ENCODE measurements around the gene ZNHIT2.

Gene ZNHIT2

DNA sequence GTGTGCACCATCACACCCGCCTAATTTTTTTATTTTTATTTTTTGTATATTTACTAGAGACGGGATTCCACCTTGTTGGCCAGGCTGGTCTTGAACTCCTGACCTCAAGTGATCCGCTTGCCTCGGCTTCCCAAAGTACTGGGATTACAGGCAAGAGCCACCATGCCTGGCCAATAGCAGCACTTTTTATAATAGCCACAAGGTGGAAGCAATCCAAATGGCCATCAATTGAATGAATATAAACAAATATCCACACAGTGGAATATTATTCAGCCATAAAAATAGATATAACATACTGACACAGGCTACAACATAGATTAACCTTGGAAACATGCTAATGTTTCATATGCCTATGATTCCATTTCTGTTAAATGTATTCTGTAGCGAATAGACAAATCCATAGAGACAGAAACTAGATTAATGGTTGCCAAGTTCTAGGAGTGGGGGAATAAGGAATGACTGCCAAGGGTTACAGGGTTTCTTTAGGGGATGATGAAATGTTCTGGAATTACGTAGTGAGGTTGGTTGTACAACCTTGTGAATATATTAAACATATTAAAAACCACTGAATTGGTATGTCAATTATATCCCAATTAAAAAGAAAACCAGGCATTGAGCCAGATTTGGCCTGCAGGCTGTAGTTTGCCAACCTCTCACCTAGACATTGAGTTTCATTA is 16.7 kb downstream of the ZNHIT2 start:
- no peak for DNase-seq

GRCh38 chr11:65096926-65097325 is 20.6 kb downstream of the ZNHIT2 start:
- DNase-seq: no peak

DNA sequence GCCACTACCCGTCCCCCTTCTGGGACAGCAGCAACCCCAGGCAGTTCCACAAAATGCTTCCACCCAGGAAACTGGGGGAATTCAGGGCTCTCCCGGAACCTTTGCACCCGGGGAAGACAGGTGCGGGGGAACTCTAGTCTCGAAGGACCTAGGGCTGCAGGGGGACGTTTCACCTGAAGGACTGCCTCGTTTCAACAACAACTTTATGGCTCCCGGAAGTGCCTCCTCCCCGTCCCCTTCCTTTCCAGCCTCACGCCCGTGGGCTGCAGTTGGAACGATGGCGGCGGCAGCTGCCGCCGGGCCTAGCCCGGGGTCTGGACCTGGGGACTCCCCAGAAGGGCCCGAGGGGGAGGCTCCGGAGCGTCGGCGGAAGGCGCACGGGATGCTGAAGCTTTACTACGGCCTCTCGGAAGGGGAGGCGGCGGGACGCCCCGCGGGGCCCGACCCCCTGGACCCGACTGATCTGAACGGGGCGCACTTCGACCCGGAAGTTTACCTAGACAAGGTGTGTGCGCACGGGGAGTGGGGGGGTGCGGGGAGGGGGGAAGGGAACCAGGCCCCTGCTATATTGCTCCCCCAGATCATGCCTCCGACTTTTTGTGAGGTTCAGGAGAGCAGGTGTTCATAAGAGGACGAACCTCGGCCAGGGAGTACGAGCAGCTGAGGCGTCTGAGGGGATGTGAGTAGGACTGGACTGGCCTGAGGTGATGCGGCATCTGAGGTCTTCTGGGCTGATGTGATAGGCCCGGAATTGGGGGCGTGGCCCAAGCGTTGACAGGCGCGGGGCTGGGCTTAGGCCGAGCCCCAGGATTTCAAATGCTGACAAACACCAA is 21.3 kb downstream of the ZNHIT2 start, which contains the start of gene VPS51:
VPS51 (plus strand) TSS at position 241 of the 833 bp plus-strand sequence; CDS start at position 278, 37 bp downstream.
- peak; percentile 90 for DNase-seq

DNA sequence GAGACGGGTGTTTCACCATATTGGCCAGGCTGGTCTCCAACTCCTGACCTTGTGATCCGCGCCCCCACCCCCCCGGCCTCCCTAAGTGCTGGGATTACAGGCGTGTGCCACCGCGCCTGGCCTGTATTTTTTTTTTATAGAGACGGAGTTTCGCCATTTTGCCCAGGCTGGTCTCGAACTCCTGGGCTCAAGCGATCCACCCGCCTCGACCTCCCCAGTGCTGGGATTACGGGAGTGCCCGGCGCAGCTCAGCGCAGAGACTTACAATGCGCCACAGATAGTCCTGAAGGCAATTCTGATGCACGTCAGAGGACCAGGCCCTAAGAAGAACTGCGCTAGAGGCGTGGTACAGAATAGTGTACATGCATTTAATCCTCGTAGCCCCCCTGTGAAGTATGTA is 22.1 kb downstream of the ZNHIT2 start:
- no peak for DNase-seq

DNA sequence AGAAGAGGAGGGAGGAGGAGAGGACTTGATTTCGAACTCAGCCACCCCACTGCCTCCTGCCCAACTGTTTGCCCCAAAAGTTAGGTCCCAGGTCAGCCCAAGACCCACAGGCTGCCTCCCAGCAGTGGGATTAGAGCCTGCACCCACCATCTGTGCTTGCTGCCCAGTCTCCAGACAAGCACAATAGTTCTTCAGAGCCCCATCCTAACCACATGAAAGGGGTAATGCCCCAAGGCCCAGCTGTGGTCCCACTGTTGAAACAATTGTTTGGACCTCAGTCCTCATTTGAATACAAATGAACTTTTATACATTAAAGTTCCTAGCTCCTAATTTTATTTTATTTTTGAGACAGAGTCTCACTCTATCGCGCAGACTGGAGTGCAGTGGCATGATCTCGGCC is 26.9 kb downstream of the ZNHIT2 start:
- no peak for DNase-seq

DNA sequence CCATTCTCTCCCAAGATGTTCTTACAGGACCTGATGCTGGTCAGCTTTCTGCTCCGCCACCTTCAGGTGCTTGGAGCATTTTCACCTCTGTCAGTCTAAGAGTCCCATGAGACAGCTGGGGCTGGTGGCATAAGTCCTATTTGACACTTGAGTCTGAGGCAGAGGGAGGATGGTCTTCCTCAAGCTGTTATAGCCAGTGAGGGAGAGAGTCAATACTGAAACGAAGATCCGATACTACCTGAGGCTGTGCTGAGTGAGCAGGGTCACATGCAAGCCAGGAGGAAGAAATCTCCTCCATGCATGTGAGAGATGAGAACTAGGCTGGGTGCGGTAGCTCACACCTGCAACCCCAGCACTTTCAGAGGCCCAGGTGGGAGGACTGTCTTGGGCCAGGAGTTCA is 27.9 kb downstream of the ZNHIT2 start:
- DNase-seq: no peak

DNA sequence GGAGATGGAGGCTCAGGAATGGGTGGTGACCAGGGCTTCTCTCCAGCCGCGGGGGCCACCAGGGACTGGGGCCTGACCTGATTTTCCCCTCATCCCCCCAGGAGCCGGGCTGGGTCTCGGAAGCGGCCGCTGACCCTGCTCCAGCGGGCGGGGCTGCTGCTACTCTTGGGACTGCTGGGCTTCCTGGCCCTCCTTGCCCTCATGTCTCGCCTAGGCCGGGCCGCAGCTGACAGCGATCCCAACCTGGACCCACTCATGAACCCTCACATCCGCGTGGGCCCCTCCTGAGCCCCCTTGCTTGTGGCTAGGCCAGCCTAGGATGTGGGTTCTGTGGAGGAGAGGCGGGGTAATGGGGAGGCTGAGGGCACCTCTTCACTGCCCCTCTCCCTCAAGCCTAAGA is 29.7 kb downstream of the ZNHIT2 start:
- no peak for DNase-seq

GRCh38 chr11:65087216-65087615 is 30.3 kb downstream of the ZNHIT2 start:
- no peak for DNase-seq

GRCh38 chr11:65086809-65087208 is 30.7 kb downstream of the ZNHIT2 start:
- no peak for DNase-seq

- no peak for DNase-seq
These were observed 32.1 kb downstream of the ZNHIT2 start for GRCh38 chr11:65085446-65085845.

DNA sequence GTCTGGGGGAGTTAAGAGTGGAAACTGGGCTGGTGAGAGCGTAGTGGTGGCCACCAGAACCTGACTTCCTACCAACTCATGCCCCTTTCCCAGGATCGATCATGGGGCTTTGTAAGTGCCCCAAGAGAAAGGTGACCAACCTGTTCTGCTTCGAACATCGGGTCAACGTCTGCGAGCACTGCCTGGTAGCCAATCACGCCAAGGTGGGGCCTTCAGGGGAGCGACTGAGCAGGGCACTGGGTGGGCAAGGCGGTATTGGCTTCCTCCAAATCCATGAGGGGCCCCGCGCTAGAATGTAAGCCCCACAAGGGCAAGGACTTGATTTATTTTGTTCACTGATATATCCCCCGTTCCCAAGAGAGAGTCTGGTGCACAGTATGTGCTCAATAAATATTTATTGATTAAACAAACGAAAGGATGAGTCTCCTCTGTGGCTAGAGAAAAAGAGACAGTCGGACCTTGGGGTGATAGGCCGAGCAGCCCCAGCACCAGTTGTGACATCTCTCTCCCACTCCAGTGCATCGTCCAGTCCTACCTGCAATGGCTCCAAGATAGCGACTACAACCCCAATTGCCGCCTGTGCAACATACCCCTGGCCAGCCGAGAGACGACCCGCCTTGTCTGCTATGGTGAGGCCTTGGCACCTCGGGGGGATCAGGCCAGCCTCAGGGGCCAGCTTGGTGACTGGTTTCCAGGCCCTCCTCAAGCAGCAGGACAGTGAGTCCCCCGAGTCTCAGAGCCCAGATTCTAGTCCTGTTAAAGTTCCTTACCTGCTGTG is 32.7 kb downstream of the ZNHIT2 start:
- no peak for DNase-seq

DNA sequence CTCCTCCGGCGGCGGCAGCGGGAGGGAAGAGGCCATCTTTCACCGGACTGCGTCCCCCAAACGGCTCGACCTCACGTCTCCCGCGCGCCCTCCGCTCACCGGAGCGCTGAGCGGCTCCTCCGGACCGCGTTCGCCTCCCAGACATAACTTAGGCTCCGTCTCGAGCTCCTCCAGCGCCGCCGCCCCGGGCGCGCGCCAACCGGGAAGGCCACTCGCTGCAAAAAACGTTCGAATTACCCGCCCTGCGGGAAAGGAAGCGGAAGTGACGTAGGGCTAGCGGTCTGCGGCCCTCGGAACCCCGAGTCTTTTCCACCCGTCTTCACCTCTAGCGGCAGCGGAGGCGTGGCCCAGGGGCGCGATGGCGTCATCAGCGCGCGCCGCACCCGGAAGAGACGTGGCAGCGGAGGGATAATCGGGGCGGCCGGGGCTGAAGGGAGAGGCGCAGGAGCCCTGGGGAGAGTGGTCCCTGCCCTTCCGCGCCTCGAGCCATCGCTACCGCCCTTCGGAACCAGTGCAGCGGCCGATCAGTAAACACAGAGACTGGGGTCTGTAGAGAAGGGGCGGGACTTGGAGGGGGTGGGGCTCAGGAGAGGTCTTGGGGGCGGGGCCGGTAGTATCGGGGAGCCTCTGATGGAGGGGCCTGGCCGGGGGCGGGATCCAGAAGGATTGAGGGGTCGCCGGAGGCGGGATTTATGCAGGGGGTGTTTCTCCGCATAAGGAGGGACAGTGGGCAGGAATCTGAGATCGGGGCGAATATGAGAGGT is 33.5 kb downstream of the ZNHIT2 start, which contains the start of the genes CDCA5 and ZFPL1:
CDCA5 (minus strand) TSS at position 207 of the 764 bp plus-strand sequence; CDS start at position 145, 62 bp downstream.
ZFPL1 (plus strand) TSS at position 389 of the 764 bp plus-strand sequence. CDS start 477 bp downstream, outside the sequence.
- peak; percentile 97 for DNase-seq

DNA sequence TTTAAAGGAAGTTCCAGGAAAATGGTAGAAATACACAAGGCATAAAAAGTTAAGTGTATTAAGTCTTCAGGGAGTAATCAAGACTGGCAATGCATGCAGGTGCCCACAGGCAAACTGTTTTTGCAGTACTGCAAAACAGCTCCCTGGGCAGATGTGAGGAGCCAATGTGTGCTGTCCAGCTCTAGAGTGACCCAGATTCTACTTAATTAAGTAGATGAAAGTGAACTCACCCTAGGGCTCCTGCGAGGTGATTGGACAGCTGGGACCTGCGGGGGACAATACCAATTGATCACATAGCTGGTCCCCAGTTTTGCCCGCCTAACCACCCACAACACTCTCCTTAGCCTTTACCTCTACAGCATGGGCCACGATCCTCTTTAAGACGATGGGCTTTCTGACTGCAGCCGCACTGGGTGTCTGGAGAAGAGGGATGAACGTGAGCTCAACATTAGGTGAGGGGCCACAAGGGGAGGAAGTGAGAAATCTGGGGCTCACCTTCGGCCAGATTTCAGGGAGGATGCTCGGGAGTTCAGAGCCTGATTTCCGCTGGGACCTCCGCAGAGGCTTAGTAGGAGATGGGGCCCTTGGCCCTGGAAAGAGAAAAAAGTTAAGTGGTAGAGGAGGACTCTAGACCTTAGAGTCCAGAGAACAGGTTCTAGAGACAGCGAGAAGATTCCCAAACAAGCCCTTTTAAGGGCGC is 34.2 kb downstream of the ZNHIT2 start:
- no peak for DNase-seq

- DNase-seq: no peak
These were observed 38.6 kb downstream of the ZNHIT2 start for GRCh38 chr11:65078786-65079342.

DNA sequence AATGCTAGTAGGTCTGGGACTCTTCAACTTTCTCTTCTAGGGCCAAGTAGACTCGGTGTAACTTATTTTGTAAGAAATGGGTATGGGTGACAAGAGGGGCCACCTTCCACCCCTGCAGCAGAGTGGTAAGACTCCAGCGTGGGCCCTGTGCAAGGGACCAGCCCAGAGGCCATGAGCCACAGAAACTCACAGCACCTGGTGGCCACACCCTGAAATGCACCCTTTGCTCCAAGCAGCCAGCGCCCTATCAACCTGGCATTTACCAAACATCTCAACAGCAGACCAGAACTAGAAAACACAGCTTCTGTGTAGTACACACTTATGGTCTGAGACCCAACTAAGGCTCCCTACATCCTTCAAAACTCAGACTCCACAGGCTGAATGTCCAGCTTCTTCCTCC is 39.4 kb downstream of the ZNHIT2 start:
- DNase-seq: peak; percentile 84

DNA sequence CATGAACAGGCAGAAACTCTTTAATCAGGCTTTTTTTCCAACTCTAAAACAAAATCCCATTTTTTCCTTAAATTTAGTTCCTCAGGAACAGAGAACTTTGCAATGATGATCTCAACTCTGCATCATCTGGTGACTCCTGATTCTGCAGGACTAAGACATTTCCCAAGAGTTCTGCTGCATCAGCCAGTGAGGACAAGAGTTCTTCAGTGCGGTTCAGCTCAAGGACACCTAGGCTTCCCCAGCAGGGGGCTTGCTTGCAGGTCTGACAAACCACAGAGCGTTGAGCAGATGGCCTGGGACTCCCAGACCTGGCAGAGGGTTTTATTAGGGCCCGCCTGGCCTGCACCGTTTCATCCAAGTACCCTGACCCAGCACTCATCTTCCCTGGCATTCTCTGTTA is 40.0 kb downstream of the ZNHIT2 start:
- DNase-seq: no peak

GRCh38 chr11:65072631-65072966 is 44.9 kb downstream of the ZNHIT2 start:
- DNase-seq: no peak

DNA sequence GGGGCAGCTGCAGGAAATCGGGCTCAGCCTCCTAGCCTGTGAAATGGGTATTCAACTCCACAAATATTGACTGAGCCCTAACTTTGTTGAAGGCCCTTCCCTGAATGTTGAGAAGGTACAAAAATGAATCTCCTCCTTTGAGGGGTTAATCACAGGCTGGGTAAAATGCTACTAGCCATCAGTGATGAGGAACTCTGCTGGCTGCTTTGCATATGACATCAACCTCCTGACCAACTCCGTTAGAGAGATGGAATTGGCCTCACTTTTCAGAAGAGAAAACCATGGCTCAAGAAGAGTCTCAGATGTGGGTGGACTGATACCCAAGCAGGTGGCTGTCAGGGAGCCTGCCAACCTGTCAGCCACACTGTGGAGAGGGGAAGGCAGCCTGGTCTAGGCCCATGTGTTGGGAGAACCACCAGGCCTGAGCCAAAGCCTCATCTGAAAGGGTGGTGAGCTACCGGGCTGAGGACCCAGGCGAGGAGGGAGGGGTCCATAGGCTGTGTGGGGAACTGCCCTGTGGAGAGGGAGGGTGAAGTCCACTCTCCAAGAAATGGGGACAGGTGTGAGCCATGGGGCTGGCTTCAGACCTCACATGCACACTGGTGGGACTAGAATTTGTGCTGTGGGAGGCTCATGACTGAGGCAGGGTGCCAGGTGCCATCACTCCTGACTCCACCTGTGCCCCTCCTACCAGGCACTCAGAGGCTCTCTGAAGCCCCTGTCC is 45.4 kb downstream of the ZNHIT2 start:
- no peak for DNase-seq

DNA sequence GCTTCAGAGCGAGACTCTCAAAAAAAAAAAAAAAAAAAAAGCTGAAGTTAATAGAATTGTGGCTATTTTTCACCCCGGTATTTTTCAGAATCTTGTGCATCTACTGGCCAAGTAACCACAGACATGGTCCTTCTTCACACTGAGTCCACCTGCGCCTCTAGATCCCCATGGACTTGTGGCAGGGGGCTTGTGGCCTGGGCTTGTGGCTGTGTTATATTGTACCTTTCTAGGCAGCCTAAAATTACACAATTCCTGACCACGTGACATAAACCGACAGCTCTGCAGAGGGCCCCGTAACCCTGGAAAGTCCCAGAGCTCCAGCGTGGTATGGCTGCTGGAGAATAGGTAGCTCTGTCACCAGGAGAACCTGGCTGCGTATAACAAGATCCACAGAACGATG is 48.3 kb downstream of the ZNHIT2 start:
- no peak for DNase-seq

DNA sequence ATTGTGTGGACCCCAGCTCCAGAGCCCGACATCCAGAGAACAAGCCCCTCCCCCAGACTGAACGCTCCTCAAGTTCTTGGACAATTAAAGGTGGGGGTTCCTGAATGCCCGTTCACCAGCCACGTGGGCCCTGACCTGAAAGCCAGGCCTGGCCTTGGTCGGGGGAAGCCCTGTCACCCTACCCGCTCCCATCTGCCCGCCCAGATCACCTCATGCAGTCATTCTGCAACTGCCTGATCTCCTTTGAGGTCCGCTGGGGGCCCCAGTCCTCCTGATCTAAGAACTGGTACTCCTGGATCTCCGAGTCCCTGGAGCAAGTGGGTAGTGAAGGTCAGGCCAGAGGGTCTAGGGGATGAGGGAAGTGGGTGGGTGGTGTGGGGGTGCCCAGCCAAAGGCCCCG is 50.1 kb downstream of the ZNHIT2 start:
- no peak for DNase-seq

GRCh38 chr11:65066805-65067291 is 50.7 kb downstream of the ZNHIT2 start:
- no peak for DNase-seq

Measured in CD4-positive, alpha-beta T cell treated with Interleukin-10 for 1 hour (primary cell).